GM12878 (cell line): ENCODE measurements around the gene DOP1A. TPM values are rescaled to one million over a fixed set of nuclear protein-coding genes. Genes with fewer than 3 reads are reported as not detected.

Experiments
- ATAC-seq: fragments of 200-7000 bp; cut with Tn5 transposase; 3 replicates; pipeline ENCODE4 v1.9.1; 2020; ENCODE audit warnings: mild to moderate bottlenecking, moderate library complexity
- BruUV-seq: library from RNA; stranded (reverse); fragments of 400-500 nt; replicated peaks from 2 replicates; lab custom pipeline; 2021; lab: Mats Ljungman, UMichigan
- CTCF ChIA-PET: fragments of 300-600 bp; sonication (Branson Sonifier 250); formaldehyde crosslinking; extraction: SDS; loops from one replicate; lab custom pipeline; 2021; ENCODE audit warnings: inconsistent platforms; lab: Yijun Ruan, JAX
- POLR2A ChIA-PET: fragments of 350-600 bp; formaldehyde crosslinking; extraction: SDS; loops from one replicate; lab custom pipeline; 2021; ENCODE audit warnings: inconsistent platforms; lab: Charles Lee
- RAD21 ChIA-PET: fragments of 300-600 bp; sonication (Branson Sonifier 250); formaldehyde crosslinking; loops from one replicate; lab custom pipeline; 2023; ENCODE audit warnings: antibody characterized with exemption; ENCODE audit not compliant: unreplicated experiment; lab: Charles Lee
- SMC1A ChIA-PET: fragments of 300-600 bp; sonication (Branson Sonifier 250); formaldehyde crosslinking; loops from one replicate; lab custom pipeline; 2023; ENCODE audit not compliant: unreplicated experiment, uncharacterized antibody; lab: Charles Lee
- DNase-seq: peaks from one replicate; pipeline ENCODE4 v3.0.0-alpha.2; 2011; ENCODE audit warnings: low read depth, low spot score
- FAIRE-seq: peaks from 3 replicates; lab custom pipeline; 2011; peaks lifted over from hg19 to GRCh38; lab: Jason Lieb, UNC
- H2AFZ ChIP-seq: 2 replicates; pipeline ENCODE4 v1.6.0; 2011; ENCODE audit warnings: low read depth, low read length, control low read depth; ENCODE audit not compliant: control insufficient read depth
- H3K27ac ChIP-seq: 2 replicates; pipeline ENCODE4 v1.5.1; 2011; ENCODE audit warnings: control low read depth; ENCODE audit not compliant: control insufficient read depth, insufficient read depth
- H3K27me3 ChIP-seq, 2 experiments: replicated peaks in 1 of 2; 2 replicates each; pipeline versions ENCODE4 v1.6.0 to v1.6.1; 2011; ENCODE audit warnings: low read length in 1 of 2; ENCODE audit not compliant: control insufficient read depth in 2 of 2, insufficient read depth in 2 of 2
- H3K36me3 ChIP-seq, 2 experiments: 2 replicates each; pipeline ENCODE4 v1.5.1; 2011; ENCODE audit warnings: low read length in 1 of 2; ENCODE audit not compliant: control insufficient read depth in 2 of 2, insufficient read depth in 2 of 2
- H3K4me1 ChIP-seq: 2 replicates; pipeline ENCODE4 v1.6.1; 2011; ENCODE audit warnings: mild to moderate bottlenecking, low read length, moderate library complexity, mixed read lengths; ENCODE audit not compliant: control insufficient read depth, insufficient read depth
- H3K4me2 ChIP-seq: 2 replicates; pipeline ENCODE4 v1.6.0; 2011; ENCODE audit warnings: control low read depth; ENCODE audit not compliant: control insufficient read depth, insufficient read depth
- H3K4me3 ChIP-seq: fragments of 200-600 bp; sonication (generic); 2 replicates; pipeline ENCODE4 v1.5.1; 2016
- H3K79me2 ChIP-seq: 2 replicates; pipeline ENCODE4 v1.6.0; 2011; ENCODE audit warnings: low read length; ENCODE audit not compliant: control insufficient read depth, insufficient read depth
- H3K9ac ChIP-seq: 2 replicates; pipeline ENCODE4 v1.8.0; 2011; ENCODE audit warnings: low read length, control low read depth, mixed read lengths; ENCODE audit not compliant: control insufficient read depth, insufficient read depth
- H3K9me3 ChIP-seq: replicated peaks from 3 replicates; pipeline ENCODE4 v1.5.1; 2011; ENCODE audit warnings: mild to moderate bottlenecking, low read length; ENCODE audit not compliant: control insufficient read depth, insufficient read depth
- H4K20me1 ChIP-seq: 2 replicates; pipeline ENCODE4 v1.6.0; 2011; ENCODE audit not compliant: control insufficient read depth, insufficient read depth
- BMI1 ChIP-seq: fragments of 450-650 bp; IDR thresholded peaks from 2 replicates; pipeline ENCODE4 v1.6.1; 2016; ENCODE audit warnings: mild to moderate bottlenecking, moderate library complexity, borderline replicate concordance
- IKZF2 ChIP-seq, 2 experiments: fragments of 450-650 bp; IDR thresholded peaks; 2 replicates each; pipeline ENCODE4 v1.6.1; 2017; ENCODE audit warnings: mild to moderate bottlenecking in 2 of 2, moderate library complexity in 2 of 2
- IRF5 ChIP-seq: fragments of 450-650 bp; IDR thresholded peaks from 2 replicates; pipeline ENCODE4 v1.6.1; 2017; ENCODE audit warnings: borderline replicate concordance
- MYC ChIP-seq: IDR thresholded peaks from 2 replicates; pipeline ENCODE4 v1.6.1; 2011; ENCODE audit warnings: mild to moderate bottlenecking, low read length, moderate library complexity, inconsistent platforms; ENCODE audit not compliant: insufficient read depth, insufficient replicate concordance, insufficient read length, severe bottlenecking
- SIX5 ChIP-seq: IDR thresholded peaks from 2 replicates; pipeline ENCODE4 v1.6.1; 2011; ENCODE audit warnings: mild to moderate bottlenecking, low read depth, low read length, moderate library complexity; ENCODE audit not compliant: severe bottlenecking
- SREBF1 ChIP-seq: IDR thresholded peaks from 2 replicates; pipeline ENCODE4 v1.6.1; 2012; ENCODE audit warnings: mild to moderate bottlenecking, low read length
- TCF12 ChIP-seq: IDR thresholded peaks from 2 replicates; pipeline ENCODE4 v1.6.1; 2011; ENCODE audit warnings: low read depth, mild to moderate bottlenecking, low read length
- WGBS: methylation state at CpG from one replicate; pipeline ENCODE4 v1.1.6; 2016; ENCODE audit warnings: low lambda C conversion rate; ENCODE audit not compliant: insufficient replicate concordance, insufficient coverage; ENCODE audit errors: missing lambda C conversion rate; 5-methylcytosine and 5-hydroxymethylcytosine counted together
- in situ Hi-C: fragments of 300-500 bp; cut with MboI; formaldehyde crosslinking; loops from 9 replicates; pipeline ENCODE4 v1.14.3; 2018; ENCODE audit warnings: mixed read lengths
- intact Hi-C: fragments of 100-400 bp; cut with micrococcal nuclease; formaldehyde crosslinking; loops from one replicate; pipeline ENCODE4 v1.14.2; 2022; ENCODE audit not compliant: unreplicated experiment
- polyA plus RNA-seq, 11 experiments: library from polyadenylated mRNA; depleted of rRNA in 4 of 11; unstranded in 6 of 11; stranded (reverse) in 5 of 11; fragments of >200 nt; fragmentation: Nextera tagmentation in 4 of 11; fragmentation: Illumina TruSeq in 1 of 11; extraction: Ambion mirVana in 4 of 11; extraction: Trizol in 1 of 11; gene quantifications; 1 replicate in 1 of 11; 2 replicates in 10 of 11; pipeline versions ENCODE4 v1.2.1 to v1.2.3, GENCODE V29; 2011 to 2016; ENCODE audit warnings: inconsistent platforms in 2 of 11, missing spikeins in 2 of 11, low read depth in 1 of 11
- total RNA-seq, 4 experiments: library from RNA; depleted of rRNA in 3 of 4; stranded (reverse); fragments of >200 nt in 3 of 4; fragmentation: Illumina TruSeq in 1 of 4; extraction: Trizol in 1 of 4; gene quantifications; 2 replicates each; pipeline versions ENCODE4 v1.2.1 to v1.2.3, GENCODE V29; 2013 to 2021
- TF ChIP-seq, protein P1 (sequence below): IDR thresholded peaks from 2 replicates; pipeline ENCODE4 v1.6.1; 2011; ENCODE audit warnings: borderline replicate concordance, low read depth, mild to moderate bottlenecking, moderate library complexity, mixed read lengths, low read length; ENCODE audit not compliant: insufficient read depth; ENCODE audit errors: extremely low read length
- TF ChIP-seq, protein P2 (sequence below): fragments of 450-650 bp; formaldehyde crosslinking; IDR thresholded peaks from 2 replicates; pipeline ENCODE4 v1.4.0; 2022; ENCODE audit warnings: mild to moderate bottlenecking, moderate library complexity

Gene DOP1A
- total and polyA plus RNA-seq, 10 of the 15 experiments (the other 5 are each of a cell fraction or from before 2014, with no cell fraction given): 1.9 to 22.9 (median 10.3) TPM

- TF ChIP-seq, protein P1, sequence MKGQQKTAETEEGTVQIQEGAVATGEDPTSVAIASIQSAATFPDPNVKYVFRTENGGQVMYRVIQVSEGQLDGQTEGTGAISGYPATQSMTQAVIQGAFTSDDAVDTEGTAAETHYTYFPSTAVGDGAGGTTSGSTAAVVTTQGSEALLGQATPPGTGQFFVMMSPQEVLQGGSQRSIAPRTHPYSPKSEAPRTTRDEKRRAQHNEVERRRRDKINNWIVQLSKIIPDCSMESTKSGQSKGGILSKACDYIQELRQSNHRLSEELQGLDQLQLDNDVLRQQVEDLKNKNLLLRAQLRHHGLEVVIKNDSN: no peak
- TF ChIP-seq, all 136 proteins: peak for 0
These were observed 6.1 kb downstream of the DOP1A start (continued) for GRCh38 chr6:83073615-83074014.

GRCh38 chr6:83083476-83083875, 16.0 kb downstream of the DOP1A start:
- H4K20me1 ChIP-seq: no peaks in the 10 kb centered on the region
- no peak overlapping the region for H3K4me3 ChIP-seq
- 100% methylated on average over 1 of the region's 1 CpG for WGBS
- no peaks in the 10 kb centered on the region for H3K4me1 ChIP-seq
- SMC1A ChIA-PET: interaction anchor here (7.7 kb wide), 1 partner anchor 15 kb away, joined by 135 read pairs; the partner anchor contains the start of genes DOP1A and UBE3D
- TF ChIP-seq MYC: no peak
- TF ChIP-seq SIX5: no peak
- TF ChIP-seq, protein P2, sequence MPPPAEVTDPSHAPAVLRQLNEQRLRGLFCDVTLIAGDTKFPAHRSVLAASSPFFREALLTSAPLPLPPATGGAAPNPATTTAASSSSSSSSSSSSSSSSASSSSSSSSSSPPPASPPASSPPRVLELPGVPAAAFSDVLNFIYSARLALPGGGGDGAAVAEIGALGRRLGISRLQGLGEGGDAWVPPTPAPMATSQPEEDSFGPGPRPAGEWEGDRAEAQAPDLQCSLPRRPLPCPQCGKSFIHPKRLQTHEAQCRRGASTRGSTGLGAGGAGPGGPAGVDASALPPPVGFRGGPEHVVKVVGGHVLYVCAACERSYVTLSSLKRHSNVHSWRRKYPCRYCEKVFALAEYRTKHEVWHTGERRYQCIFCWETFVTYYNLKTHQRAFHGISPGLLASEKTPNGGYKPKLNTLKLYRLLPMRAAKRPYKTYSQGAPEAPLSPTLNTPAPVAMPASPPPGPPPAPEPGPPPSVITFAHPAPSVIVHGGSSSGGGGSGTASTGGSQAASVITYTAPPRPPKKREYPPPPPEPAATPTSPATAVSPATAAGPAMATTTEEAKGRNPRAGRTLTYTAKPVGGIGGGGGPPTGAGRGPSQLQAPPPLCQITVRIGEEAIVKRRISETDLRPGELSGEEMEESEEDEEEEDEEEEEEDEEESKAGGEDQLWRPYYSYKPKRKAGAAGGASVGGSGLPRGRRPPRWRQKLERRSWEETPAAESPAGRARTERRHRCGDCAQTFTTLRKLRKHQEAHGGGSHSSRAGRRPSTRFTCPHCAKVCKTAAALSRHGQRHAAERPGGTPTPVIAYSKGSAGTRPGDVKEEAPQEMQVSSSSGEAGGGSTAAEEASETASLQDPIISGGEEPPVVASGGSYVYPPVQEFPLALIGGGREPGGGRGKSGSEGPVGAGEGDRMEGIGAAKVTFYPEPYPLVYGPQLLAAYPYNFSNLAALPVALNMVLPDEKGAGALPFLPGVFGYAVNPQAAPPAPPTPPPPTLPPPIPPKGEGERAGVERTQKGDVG: no peak
- no peak for TF ChIP-seq IRF5
- no peak for TF ChIP-seq SREBF1
- TF ChIP-seq TCF12: no peak
- TF ChIP-seq BMI1: no peak
- no peak for TF ChIP-seq IKZF2 (IDR thresholded peaks at IDR 0.05)
- TF ChIP-seq, all 136 proteins: peak for 0
- H3K9ac ChIP-seq: no peak overlapping the region
- H2AFZ ChIP-seq: no peak overlapping the region
- CTCF ChIA-PET: interaction anchor here (0.7 to 3.8 kb wide), 2 partner anchors 16 to 431 kb away, joined by 3 to 34 read pairs; partner anchors contain the start of genes DOP1A and UBE3D
- intact Hi-C loops: no loop called here
- H3K79me2 ChIP-seq: peaks cover 2% of the 10 kb centered on the region
- no peaks in the 10 kb centered on the region for H3K36me3 ChIP-seq
- FAIRE-seq (no peak), ATAC-seq (no peak), DNase-seq (no peak)
- POLR2A ChIA-PET: no interaction called here
- H3K9me3 ChIP-seq: no peaks in the 10 kb centered on the region; the same call in 2 of the 3 replicates
- H3K27ac ChIP-seq: no peak overlapping the region
- BruUV-seq: no TSS peak
- RAD21 ChIA-PET: no interaction called here
- in situ Hi-C loops: no loop called here
- H3K27me3 ChIP-seq: no peaks in the 10 kb centered on the region
- no peak overlapping the region for H3K4me2 ChIP-seq
